Kasumi-1 (cell line): ENCODE results near the gene ALAS2.
A peak's percentile ranks its signal among the peaks of the same experiment; 100 is the strongest.
"Not testable (repeated sequence)": the region's sequence is repeated elsewhere in the genome, so short reads cannot be mapped to it uniquely, and the experiment has no call there.

Source experiments
- DNase-seq, 2 experiments: peaks; one replicate each; lab custom pipeline; 2025; lab: John Stamatoyannopoulos, UW

The ALAS2 gene

GRCh38 chrX:55030271-55031205 is at the start of gene ALAS2:
ALAS2 (minus strand) TSS chrX:55030977; CDS start chrX:55026000, 4,977 bp downstream.
- DNase-seq, result no peak

- DNase-seq, result no peak
These were observed 44.2 kb upstream of the ALAS2 start, which contains the start of gene PAGE2B for GRCh38 chrX:55074851-55075467. PAGE2B (plus strand) TSS chrX:55075030; CDS start chrX:55076042, 1,012 bp downstream.

GRCh38 chrX:55072286-55072685 is 41.5 kb upstream of the ALAS2 start:
- no peak for DNase-seq

GRCh38 chrX:55067180-55067579 is 36.4 kb upstream of the ALAS2 start:
- DNase-seq, result not testable (repeated sequence)

- peak; percentile 7 to 45 for DNase-seq
These were observed 27.0 kb upstream of the ALAS2 start for GRCh38 chrX:55057675-55058249.

- DNase-seq, result peak; percentile 11 to 21
These were observed 26.3 kb upstream of the ALAS2 start for GRCh38 chrX:55056820-55057674.

- DNase-seq, result not testable (repeated sequence)
These were observed 19.8 kb upstream of the ALAS2 start for GRCh38 chrX:55050599-55050998.

- DNase-seq, result no peak
These were observed 10.7 kb upstream of the ALAS2 start for GRCh38 chrX:55041514-55041913.

- DNase-seq, result no peak
These were observed 8.7 kb upstream of the ALAS2 start for GRCh38 chrX:55039471-55039870.

- no peak for DNase-seq
These were observed 2.7 kb upstream of the ALAS2 start for GRCh38 chrX:55033429-55033828.

GRCh38 chrX:55029291-55029690 is 1.5 kb downstream of the ALAS2 start:
- no peak for DNase-seq

GRCh38 chrX:55028611-55029010 is 2.2 kb downstream of the ALAS2 start:
- DNase-seq, result no peak

- DNase-seq, result no peak
These were observed 2.7 kb downstream of the ALAS2 start for GRCh38 chrX:55028040-55028439.

- DNase-seq, result no peak
These were observed 3.9 kb downstream of the ALAS2 start for GRCh38 chrX:55026840-55027239.

GRCh38 chrX:55026143-55026542 is 4.6 kb downstream of the ALAS2 start:
- no peak for DNase-seq

GRCh38 chrX:55014897-55015299 is 15.9 kb downstream of the ALAS2 start:
- DNase-seq, result no peak

- DNase-seq, result peak; percentile 12 to 29
These were observed 19.5 kb downstream of the ALAS2 start for GRCh38 chrX:55011294-55011693.

- peak; percentile 13 to 25 for DNase-seq
These were observed 22.0 kb downstream of the ALAS2 start for GRCh38 chrX:55008571-55009358.

GRCh38 chrX:55007656-55008055 is 23.1 kb downstream of the ALAS2 start:
- DNase-seq, result no peak

GRCh38 chrX:55006827-55007621 is 23.8 kb downstream of the ALAS2 start:
- no peak for DNase-seq
